Left hindlimb (tissue), 1 donor: Measurements from ENCODE around the gene MOV10L1.

Experiments used
- DNase-seq: peaks from one replicate; pipeline ENCODE4 v3.0.0-alpha.2; 2018

The MOV10L1 gene

DNA sequence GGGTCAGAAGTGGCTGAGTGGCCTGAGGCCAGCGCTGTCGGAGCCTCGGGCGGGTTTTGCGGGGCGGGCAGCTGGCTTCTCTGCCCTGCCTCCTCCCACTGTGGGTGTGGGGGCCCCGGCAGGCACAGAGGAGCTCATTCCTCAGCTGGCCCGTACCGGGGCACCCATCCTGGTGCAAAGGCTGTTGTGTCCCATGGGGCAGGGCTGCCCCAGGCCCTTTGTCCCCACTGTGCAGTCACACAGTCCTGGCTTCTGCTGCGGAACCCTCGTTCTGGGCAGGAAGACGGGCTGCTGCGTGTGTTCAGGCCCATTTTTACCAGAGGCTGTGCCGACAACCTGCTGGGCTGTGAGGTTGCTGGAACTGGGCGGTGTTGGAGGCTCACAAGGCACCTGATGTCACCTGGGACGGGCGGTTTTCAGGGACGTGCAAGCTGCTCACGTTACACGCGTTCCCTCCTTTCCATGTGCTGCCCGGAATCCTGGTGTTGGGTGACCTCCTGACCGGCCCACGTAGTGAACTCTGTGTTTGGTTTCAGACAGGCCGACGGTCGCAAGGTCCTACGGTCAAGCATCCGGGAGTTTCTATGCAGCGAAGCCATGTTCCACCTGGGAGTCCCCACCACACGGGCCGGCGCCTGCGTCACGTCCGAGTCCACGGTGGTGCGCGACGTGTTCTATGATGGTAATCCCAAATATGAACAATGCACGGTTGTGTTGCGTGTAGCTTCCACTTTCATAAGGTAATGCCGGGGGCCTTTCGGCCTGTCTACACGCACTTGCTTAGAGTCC lies 116.2 kb downstream of the MOV10L1 start:
- no peak for DNase-seq

DNA sequence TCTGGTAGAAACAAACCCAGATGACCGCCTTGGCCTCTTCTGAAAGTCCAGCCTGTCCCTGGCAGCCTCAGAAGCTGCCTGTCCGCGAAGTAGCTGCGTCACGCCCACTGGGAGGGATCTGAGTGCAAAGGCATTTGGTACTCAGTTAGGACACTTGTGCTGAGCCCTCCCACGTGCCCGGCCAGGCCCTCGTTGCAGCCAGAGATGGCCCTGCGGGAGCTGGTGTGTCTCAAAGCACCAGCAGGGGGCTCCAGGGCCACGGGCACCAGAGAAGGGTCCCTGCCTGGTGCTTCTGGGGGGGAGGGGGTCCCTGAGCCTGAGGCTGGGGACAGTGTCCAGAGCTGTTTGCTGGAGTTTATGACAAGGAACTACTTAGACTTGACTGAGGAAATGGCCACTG lies 116.8 kb downstream of the MOV10L1 start:
- no peak for DNase-seq

GRCh38 chr22:50207383-50208140 lies 117.8 kb downstream of the MOV10L1 start:
- no peak for DNase-seq

- peak; percentile 32 for DNase-seq
Observed at GRCh38 chr22:50208430-50208938, 118.7 kb downstream of the MOV10L1 start.

GRCh38 chr22:50208939-50209892 lies 119.4 kb downstream of the MOV10L1 start:
- DNase-seq, result peak; percentile 40

DNA sequence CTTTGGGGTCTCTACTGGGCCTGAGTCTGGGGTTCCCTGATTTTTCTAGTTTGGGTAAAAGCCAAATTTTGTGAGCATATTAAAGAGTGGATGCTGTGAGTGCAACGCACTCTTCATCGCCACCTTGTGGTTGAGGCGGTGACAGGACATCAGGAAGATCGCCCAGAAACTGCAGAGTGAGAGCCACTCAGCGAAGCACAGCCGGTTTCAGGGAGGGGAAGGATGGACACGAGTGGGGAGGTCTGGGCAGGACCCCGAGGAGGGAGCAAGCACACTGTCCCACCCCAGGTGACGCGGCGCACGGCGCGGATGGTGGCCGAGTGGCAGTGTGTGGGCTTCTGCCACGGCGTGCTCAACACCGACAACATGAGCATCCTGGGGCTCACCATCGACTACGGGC lies 120.1 kb downstream of the MOV10L1 start:
- DNase-seq, result peak; percentile 63

- DNase-seq, result peak; percentile 23
Observed at GRCh38 chr22:50210378-50211139, 120.8 kb downstream of the MOV10L1 start.

- peak; percentile 16 for DNase-seq
Observed at GRCh38 chr22:50211147-50211546, 121.3 kb downstream of the MOV10L1 start.
